ENCODE measurements around the gene PTPRF.

- TF ChIP-seq NFRKB (IDR thresholded peaks at IDR 0.05) (no peak), BHLHE40 (IDR thresholded peaks at IDR 0.05; ENCODE audit: borderline replicate concordance) (no peak), SP1 (IDR thresholded peaks at IDR 0.05) (no peak), FOXM1 (IDR thresholded peaks at IDR 0.05; ENCODE audit: borderline replicate concordance) (no peak), L3MBTL2 (conservative IDR thresholded peaks at IDR 0.05) (no peak), FOXK2 (IDR thresholded peaks at IDR 0.05) (no peak), HDGF (IDR thresholded peaks at IDR 0.05; ENCODE audit: borderline replicate concordance) (no peak), TARDBP (IDR thresholded peaks at IDR 0.05) (no peak), CTBP1 (IDR thresholded peaks at IDR 0.05; ENCODE audit: borderline replicate concordance) (no peak), FOXA1 (IDR thresholded peaks at IDR 0.05) (no peak), ELF4 (IDR thresholded peaks at IDR 0.05) (no peak), ZNF384 (IDR thresholded peaks at IDR 0.05) (no peak)
These were observed 101.5 kb downstream of the PTPRF start for GRCh38 chr1:43632135-43632670.

Data from HEK293T (cell line).